M059J (cell line): ENCODE results near the gene ARMCX2. TPM values are rescaled to one million over a fixed set of nuclear protein-coding genes. Genes with fewer than 3 reads are reported as not detected.
"Not testable (repeated sequence)": the region's sequence is repeated elsewhere in the genome, so short reads cannot be mapped to it uniquely, and the experiment has no call there.

Experiments
- DNase-seq: peaks from one replicate; pipeline ENCODE4 v3.0.0-alpha.2; 2012; ENCODE audit warnings: low read depth
- total RNA-seq: library from RNA; depleted of rRNA; stranded (reverse); fragments of >200 nt; shearing (Covaris generic); gene quantifications from 2 replicates; pipeline ENCODE4 v1.2.3, GENCODE V29; 2014; rRNA removed

Gene ARMCX2
- total RNA-seq, result 28.9 and 44.5 TPM in 2 replicates

DNA sequence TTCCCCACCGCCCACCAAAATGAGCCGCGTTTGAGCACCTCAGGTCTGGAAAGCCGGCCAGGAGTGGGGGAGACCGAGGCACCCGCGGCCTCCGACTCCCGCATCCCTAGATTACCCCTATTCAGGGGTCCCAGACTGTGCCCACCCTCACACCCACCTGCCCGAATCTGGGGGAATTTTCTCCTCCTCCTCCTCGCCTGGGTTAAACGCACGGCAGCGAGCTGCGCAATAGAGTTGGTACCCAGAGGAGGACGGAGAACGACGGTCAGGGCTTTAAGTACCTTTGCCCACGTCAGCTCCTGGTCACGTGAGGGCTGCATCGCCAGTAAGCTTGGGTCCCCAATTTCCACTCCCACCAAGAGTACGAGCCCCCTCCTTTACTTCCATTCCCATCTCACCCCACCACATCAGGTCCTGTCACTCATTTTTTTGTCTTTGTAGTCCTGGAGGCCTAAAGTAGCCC, at the start of gene ARMCX2:
TSS of gene ARMCX2 (minus strand) at position 250 of the 463 bp plus-strand sequence. CDS start 2,262 bp downstream, outside the sequence.
- DNase-seq, result peak; percentile 53

DNA sequence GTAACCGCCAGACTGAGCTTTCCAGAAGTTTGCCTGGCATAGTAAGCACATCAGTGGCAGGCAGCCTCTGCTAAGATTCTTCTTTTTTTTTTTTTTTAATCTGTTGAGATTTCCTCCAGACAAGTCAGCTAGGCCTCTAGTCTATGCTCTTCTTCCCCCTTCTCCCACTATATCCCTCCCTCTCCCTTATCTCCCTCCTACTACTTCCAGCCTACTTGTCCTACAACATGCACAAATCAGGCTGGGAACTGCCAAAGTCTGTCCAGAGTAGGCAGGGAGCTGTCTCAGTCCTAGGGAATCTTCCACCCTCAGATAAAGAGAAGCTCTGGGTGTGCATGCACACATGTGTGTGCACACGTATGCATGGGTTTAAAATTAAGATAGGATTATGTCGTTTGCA, 49.7 kb upstream of the ARMCX2 start:
- no peak for DNase-seq

DNA sequence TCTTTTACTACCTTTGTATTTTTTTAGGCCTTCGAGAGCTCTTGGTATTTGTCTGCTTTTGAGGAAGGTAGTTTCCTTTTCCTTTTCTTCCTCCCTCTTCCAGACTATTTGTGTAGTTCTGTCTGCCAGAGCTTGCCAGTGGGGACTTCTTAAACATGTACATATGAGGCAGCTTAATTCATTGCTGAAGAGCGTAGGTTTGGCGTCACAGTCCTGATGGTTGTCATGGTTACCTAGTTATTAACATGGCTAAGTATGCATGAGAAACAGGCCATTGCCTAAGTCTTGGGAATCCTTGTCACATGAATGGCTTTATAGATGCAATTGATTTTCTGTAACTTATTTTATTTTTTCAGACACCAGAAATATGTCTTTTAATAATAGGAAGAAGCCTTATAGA, 48.5 kb upstream of the ARMCX2 start:
- DNase-seq, result peak; percentile 1

DNA sequence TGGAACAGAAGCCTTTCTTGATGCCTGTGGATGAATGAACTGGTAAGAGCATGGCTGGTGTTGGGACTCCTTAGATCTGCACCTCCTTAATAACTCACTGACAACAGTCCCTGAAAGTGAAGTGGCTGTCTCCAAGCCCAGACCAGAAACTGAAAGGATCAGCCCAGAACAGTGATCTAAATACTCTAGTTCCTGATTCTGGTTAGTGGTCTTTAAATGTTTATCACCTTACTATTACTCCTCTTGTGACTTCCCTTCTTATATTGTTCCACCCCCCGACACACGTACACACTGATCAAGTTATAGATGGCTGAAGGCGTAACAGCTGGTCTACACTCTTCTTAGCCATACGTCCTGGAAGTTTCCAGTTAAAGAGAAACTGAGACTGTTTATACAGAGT, 33.8 kb upstream of the ARMCX2 start:
- DNase-seq, result no peak

DNA sequence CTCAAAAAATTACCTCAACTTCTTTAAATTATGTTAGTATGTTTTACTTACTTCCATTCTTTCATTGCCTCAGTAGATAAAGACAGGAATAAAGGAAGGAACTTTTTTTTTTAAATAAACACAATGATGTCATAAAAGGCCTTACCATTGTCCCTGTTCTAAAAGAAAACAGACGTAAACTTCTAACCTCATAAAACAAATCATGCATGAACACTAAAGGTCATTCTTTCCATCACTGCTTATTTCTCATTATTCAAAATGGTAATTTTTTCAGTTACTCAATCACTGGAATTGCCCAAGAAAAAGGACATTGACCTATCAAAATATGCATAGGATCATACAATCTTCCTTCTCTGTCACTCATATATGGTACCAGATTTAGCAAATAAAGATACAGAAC, 32.2 kb upstream of the ARMCX2 start:
- DNase-seq, result peak; percentile 10

DNA sequence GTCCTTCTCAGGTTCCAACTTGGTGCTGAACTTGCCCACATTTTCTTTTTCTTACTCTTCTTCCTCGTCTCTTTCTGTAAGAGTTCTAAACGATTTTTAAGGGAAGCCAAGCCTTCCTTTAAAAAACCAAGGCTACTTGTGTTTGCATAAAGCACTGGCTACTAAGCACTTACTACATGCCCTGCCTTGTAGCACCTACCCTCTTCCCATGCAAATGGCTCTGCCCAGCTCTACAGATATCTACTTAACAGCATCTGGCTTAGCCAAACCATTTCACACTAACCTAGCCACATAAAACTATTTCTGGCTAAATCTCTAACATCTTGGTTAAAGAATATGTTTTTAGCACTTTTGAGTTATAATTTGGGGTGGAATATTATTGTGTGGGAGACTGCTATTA, 26.9 kb upstream of the ARMCX2 start:
- DNase-seq, result no peak

DNA sequence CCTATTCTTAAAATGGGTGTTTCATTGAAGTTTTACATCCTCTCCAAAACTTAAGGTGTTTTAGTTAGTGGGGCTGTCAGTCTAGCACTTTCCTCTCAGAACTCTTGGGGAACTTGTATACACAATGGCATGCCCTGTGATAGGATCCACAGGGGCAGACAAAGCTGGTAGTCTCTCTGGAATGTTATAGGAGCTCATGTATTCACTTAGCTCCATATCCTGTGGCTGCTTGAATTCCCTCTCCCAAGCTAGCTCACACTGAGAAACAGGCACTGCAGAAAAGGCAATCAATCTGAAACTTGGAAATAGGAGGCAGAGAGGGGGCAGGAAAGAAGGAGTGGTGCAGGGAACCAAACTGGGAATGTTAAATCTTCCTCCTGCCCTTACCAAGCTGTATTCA, 26.3 kb upstream of the ARMCX2 start:
- no peak for DNase-seq

DNA sequence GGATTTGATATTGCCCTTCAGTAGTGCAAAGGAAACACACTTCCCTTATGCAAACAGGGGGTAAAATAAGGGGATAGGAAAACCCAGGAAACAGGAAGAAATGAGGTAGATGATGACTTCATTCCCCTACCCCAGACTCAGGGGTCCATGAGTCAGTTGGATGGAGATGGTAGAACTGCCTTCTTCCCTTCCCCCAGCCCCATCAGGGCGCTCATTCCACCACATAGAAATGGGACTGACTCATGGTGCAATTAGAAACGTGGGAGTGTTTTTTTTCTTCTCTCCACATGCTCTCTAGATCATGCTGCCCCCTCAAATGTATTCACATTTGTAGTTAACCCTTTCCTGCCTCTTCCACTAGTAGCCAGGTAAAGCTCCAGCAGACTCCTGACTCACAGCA, 23.1 kb upstream of the ARMCX2 start:
- peak; percentile 14 for DNase-seq

DNA sequence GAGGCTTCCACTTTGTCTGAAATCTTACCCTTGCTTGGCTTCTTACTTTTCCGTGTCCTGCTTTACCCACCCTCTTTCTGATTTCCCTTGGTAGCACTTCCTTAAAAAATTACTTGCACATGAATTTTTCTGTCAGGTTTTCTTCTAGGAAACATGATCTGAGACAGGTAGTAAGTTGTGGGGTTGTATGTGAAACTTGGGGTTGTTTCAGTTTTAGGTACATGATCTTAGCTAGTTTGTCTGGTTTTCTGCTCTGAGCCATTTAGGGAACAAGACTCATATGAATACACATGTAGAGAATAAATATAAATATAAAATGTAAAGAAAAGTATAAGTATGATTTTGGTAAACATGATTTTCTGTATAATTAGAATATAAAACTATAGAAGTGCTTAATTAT, 17.4 kb upstream of the ARMCX2 start:
- no peak for DNase-seq

DNA sequence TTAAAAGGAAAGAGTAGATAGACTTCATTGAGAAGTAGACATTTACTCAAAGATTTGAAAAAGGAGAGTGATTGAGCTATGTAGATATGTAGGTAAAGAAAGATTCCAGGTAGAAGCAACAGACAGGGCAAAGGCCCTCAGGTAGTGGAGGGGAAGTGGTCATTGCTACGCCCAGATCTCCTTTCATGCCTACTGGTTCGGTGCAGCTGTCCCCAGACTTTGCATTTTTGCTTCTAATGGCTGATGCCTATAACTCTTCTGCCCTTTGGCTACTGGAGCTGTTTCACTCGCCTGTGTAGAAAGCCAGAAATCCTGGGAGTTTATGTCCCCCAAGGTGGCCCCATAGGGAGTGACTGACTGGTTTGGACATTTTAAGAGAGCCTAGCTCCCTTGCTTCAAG, 16.9 kb upstream of the ARMCX2 start:
- no peak for DNase-seq

DNA sequence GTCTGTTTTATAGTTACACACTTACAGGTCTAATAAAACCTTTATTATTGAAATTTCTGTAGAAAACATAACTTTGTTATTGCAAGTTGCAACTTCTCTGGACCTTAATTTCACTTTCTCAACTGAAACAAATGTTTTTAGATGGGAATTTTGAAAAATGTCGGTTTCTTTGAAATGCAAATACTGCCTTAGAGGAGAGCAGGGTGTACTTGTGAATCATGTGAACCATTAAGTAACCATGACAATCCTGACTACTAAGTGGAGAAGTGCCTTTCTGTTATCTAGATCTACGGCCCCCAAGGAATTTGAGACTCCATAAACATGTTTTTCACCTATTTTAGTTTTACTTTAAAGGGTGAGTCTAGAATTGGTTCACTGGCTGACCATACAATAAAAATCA, 8.5 kb upstream of the ARMCX2 start:
- no peak for DNase-seq

DNA sequence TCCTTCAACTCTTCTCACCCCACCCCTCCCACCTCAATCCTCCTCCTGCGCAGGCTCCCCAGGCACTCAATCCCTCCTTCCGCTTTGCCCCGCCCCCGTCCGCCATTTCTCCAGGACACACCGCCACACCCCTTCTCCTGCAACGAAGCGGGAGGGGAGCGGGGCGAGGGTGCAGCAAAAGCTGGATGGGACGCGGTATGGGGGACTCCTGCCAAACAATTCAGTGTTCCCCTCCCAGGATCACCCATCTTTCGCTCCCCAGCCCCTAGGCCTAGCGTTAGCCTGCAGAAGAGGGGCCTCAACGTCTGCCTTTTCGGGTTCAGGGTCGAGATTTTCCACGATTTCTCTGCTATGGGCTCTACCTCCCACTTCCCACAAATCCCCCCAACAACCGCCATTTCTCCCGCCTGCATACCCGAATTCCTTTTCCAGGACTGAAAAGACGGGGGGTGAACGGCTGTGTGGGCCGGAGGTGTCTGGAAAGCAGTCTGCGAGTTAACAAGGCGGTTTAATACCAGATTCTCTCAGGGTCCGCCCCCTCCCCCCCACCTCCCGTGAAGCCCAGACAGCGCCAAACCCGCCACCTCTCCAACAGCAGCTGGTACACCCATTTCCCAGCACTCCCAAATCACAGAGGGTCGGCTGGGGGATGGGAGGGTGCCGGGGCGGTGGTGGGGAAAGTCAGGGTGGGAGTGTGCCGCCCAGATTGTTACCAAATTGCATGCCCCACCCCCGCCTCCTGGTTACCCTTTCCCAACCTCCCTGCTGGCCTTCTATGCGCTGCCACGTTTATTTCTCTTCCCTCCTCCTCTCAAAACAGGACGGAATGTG, 774 bp downstream of the ARMCX2 start:
- peak; percentile 67 for DNase-seq

DNA sequence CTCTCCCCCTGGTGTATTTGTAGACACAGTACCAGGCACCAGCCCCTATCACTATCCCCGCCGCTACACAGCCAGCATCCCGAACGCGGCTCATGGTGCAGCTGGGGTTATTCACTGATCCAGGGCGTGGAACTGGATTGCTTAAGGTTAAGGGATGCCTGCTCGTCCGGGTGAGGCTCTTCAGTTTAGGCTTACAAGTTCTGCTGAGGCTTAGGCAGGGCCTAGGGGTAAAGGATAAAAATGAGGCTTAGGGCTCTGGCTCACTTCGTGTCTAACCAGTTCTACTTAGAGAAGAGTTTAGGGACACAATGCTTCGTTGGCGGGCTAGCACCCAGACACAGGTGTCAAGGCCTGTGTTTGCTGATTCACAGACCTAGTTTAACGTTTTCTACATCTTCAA, 2.2 kb downstream of the ARMCX2 start:
- no peak for DNase-seq

DNA sequence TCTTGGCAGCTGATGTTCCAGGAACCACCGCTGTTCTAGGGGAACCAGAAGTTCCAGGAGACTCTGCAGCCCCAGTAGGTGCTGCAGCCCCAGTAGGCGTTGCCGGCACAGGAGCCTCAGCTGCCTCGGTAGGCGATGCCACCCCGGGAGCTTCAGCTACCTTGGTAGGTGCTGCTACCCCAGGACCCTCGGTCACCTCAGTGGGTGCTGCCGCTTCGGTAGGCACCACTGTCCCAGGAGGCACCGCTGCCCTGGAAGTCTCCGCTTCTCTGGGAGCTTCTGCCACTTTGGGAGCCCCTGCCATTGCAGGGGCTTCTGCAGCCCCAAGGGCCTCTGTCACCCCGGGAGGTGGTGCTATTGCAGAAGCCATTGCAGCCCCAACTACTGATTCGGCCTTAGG, 2.8 kb downstream of the ARMCX2 start:
- no peak for DNase-seq

DNA sequence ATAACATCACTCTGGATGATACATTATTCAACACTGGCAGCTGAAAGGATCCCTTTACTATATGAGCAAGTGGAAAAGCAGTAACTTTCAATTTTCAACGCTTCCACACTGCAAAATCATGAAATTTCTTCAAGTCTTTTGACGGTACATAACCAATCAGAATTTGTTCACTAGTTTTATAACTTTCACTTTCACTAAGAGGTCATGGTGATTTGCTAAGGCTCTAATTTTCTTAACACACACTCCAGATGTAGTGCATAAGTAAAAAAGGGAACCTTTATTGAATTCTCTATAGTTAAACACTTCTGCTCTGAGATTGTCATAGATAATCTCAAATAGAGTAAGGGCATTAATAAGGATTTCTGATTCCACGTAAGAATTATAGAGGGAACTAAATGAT, 4.1 kb downstream of the ARMCX2 start:
- no peak for DNase-seq

DNA sequence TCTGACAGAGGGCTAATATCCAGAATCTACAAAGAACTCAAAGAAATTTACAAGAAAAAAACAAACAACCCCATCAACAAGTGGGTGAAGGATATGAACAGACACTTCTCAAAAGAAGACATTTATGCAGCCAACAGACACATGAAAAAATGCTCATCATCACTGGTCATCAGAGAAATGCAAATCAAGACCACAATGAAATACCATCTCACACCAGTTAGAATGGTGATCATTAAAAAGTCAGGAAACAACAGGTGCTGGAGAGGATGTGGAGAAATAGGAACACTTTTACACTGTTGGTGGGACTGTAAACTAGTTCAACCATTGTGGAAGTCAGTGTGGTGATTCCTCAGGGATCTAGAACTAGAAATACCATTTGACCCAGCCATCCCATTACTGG, 11.9 kb downstream of the ARMCX2 start:
- not testable (repeated sequence) for DNase-seq

DNA sequence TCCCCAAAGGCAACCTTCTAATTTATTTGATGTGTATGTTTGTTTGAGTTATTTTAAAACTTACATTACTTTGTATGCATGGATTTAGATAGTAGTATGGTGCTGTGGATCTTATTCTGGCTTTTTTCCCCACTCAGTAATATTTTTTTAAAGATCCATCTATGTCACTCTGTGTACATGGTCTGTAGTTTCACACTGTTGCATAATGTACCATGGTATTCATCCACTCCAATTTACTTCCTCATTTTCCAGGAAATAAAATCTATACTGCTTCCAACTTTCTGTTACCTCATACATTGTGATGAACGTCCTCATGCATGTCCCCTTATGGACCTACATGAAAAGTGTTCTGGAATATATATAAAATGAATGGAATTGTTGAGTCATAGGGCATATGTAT, 17.6 kb downstream of the ARMCX2 start:
- DNase-seq, result no peak

DNA sequence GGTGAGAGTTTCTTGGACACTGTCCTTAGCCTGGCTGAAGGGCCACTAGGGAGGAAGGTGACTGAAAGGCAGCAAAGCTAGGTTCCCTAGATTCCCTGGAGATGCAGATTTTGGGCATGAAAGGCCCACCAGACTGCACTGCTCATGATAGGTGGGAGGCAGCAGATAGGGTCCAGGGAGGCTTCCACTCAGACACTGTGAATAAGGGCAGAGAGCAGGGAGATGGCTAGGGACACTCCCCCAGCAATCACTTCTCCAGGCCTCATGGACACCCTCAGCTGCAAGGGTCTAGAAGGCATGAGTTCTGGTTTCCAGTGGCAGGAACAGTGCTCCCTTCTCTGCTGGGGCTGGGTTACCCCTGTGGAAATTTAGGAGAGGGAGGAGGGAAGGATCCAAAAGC, 20.1 kb downstream of the ARMCX2 start:
- DNase-seq, result no peak

DNA sequence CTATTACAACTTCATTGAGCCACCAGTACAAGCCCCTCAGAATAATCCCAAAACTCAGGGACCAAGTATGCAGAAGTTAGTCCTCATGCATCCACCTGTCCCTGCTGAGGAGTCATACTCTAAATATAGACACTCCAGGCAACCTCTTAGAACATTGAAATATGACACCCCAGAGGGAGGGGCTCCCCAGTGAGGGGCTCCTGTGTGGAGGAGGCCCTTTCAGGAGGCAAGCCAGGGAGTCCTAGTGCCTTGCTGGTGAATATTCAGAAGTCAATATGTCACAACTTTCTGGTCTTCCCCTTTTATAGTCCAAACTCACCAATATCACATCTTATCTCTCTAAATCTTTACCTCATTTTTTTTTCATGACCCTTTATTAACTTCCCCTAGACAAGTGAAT, 40.3 kb downstream of the ARMCX2 start:
- peak; percentile 41 for DNase-seq

DNA sequence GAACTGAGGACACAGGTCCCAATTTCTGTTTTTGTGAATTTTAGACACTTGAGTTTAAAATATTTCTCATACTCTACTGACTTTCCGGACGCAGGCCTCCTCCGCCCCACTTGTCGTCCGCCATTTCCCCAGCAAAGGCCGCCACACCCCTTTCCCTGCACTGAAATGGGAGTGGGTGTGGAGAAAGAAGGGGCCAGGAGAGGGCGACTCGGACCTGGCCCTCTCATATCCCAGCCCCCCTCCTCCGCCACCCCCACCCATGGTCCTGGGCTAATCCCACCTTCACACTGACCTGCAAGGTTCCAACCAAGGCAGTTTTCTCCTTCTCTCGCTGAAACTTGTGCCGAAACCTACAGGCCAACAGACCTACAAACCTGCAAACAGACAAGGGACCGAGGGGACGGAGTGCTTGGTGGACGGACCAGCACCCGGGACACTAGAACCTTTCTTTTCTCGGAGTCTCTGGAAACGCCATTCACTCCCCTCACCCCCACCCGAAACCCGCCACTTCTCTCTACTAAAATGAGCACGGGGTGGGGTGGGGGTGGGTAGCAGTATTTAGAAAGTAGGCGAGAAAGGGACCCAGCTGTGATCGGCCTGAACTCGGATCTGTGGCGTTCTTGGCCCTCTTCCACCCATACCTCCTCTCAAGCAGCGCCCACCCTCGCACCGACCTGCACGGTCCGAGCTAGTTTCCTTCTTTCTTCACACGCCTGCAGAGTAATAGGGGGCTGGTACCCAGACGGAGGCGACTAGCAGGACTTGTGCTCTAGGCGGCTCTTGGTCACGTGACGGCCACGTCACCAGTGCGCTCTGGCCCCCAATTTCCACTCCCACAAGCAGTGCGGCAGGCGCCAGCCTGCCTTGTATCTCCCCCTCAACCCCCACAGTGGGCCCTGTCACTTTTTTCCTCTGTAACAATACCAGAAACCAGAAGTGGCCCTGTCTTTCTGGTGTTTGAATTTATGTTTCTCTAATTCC, 42.1 kb downstream of the ARMCX2 start, which contains the start of gene ARMCX6:
TSS of gene ARMCX6 (minus strand) at position 790 of the 981 bp plus-strand sequence. CDS start 1,380 bp downstream, outside the sequence.
- DNase-seq, result peak; percentile 75

DNA sequence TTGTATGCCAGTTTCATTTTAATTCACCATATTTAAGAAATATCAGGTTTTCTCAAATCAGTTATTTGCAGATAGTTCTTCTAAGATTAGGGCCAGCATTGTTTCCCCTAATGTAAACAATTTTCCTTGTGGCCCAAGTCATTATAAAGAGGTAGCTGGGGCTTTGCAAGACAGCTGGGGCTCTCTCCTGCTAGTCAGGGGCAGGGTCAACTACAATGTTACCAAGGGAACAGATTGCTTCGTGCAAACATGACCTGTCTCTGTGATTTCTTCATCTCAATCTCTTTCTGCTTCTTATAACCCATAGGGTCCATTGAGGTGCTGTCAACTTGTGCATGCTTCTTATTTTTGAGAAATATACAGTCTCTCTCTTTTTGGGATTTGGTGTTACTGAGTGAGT, 53.9 kb downstream of the ARMCX2 start:
- DNase-seq, result no peak
